ENCODE results near the gene BRD3OS. TPM values are rescaled to one million over a fixed set of nuclear protein-coding genes. Genes with fewer than 3 reads are reported as not detected.

BRD3OS gene
- total and polyA plus RNA-seq, 2 experiments from 2014 or later: 9.2 to 16.0 TPM

- Histone ChIP-seq H3K4me1 (ENCODE audit: insufficient read depth) (peaks cover 10% of the 10 kb centered on the region), H3K9me2 (ENCODE audit: insufficient read depth) (no peaks in the 10 kb centered on the region), H3K36me3 (ENCODE audit: insufficient read depth) (no peaks in the 10 kb centered on the region), H3F3A (replicated peaks; ENCODE audit: low read depth) (no peaks in the 10 kb centered on the region), H3K27ac (ENCODE audit: low read depth) (no peak overlapping the region), H3K27me3 (ENCODE audit: insufficient read depth) (no peaks in the 10 kb centered on the region), H4K20me1 (replicated peaks; ENCODE audit: insufficient read depth) (peaks cover 9% of the 10 kb centered on the region), H2AFZ (no peak overlapping the region), H3K4me2 (no peak overlapping the region), H3K79me2 (replicated peaks; ENCODE audit: insufficient read depth) (peaks cover 97% of the 10 kb centered on the region), H3K4me3 (no peak overlapping the region)
- Mint-ChIP-seq H3K36me3 (ENCODE audit: low read depth) (no peaks in the 10 kb centered on the region), H3K27me3 (ENCODE audit: insufficient read depth, low read depth, poor library complexity) (peaks cover 9% of the 10 kb centered on the region), H3K9me3 (no peaks in the 10 kb centered on the region), H3K4me3 (no peak overlapping the region), H3K4me1 (peaks cover 43% of the 10 kb centered on the region), H3K27ac (no peak overlapping the region)
- no peak for ATAC-seq
- TF ChIP-seq CTCF (conservative IDR thresholded peaks at IDR 0.05; ENCODE audit: low read depth in 2 of 2) (no peak), STAT1 (IDR thresholded peaks at IDR 0.05; ENCODE audit: unreplicated experiment) (no peak), NANOG (IDR thresholded peaks at IDR 0.05; ENCODE audit: borderline replicate concordance) (no peak), ZNF331 (CRISPR knock-in tag; IDR thresholded peaks at IDR 0.05; ENCODE audit: low read depth) (no peak), ZNF462 (CRISPR knock-in tag; IDR thresholded peaks at IDR 0.05) (no peak), CREB1 (CRISPR knock-in tag; IDR thresholded peaks at IDR 0.05; ENCODE audit: low read depth) (no peak), ETS1 (IDR thresholded peaks at IDR 0.05) (no peak), REST (IDR thresholded peaks at IDR 0.05; ENCODE audit: unreplicated experiment) (no peak), EZH2phosphoT487 (IDR thresholded peaks at IDR 0.05; ENCODE audit: unreplicated experiment) (no peak), POLR2AphosphoS5 (IDR thresholded peaks at IDR 0.05; ENCODE audit: low read depth) (no peak), EZH2 (IDR thresholded peaks at IDR 0.05; ENCODE audit: low read depth, unreplicated experiment) (no peak)
- DNase-seq (ENCODE audit: low spot score): no peak
These were observed 49.8 kb upstream of the BRD3OS start for GRCh38 chr9:133975511-133975910.
